HepG2 (cell line): Measurements from ENCODE around the gene PRKAG3. TPM values are rescaled to one million over a fixed set of nuclear protein-coding genes. Genes with fewer than 3 reads are reported as not detected.

ENCODE experiments used
- CBFB ChIP-seq: sonication (generic); formaldehyde crosslinking; IDR thresholded peaks from 2 replicates; pipeline ENCODE4 v1.4.0; 2020; ENCODE audit warnings: missing genetic modification reagents
- CBX1 ChIP-seq: IDR thresholded peaks from one replicate; pipeline ENCODE4 v1.6.1; 2016; ENCODE audit warnings: antibody characterized with exemption, low read depth
- CHCHD3 ChIP-seq: sonication (generic); formaldehyde crosslinking; IDR thresholded peaks from 2 replicates; pipeline ENCODE4 v1.8.0; 2022; ENCODE audit warnings: mild to moderate bottlenecking, missing genetic modification reagents, moderate library complexity
- DNMT1 ChIP-seq: sonication (generic); formaldehyde crosslinking; IDR thresholded peaks from 2 replicates; pipeline ENCODE4 v1.5.1; 2020; ENCODE audit warnings: mild to moderate bottlenecking, missing genetic modification reagents
- IRX3 ChIP-seq: sonication (generic); formaldehyde crosslinking; IDR thresholded peaks from 2 replicates; pipeline ENCODE4 v1.8.1; 2023; ENCODE audit warnings: mild to moderate bottlenecking, low read depth, missing genetic modification reagents, borderline replicate concordance
- JUND ChIP-seq: sonication (generic); formaldehyde crosslinking; IDR thresholded peaks from 2 replicates; pipeline ENCODE4 v1.8.0; 2022; ENCODE audit warnings: mild to moderate bottlenecking, missing genetic modification reagents
- KLF16 ChIP-seq, 2 experiments: sonication (generic) in 1 of 2; formaldehyde crosslinking in 1 of 2; IDR thresholded peaks; 2 replicates each; pipeline versions ENCODE4 v1.6.1 to v1.8.0; 2016 to 2023; ENCODE audit warnings: missing genetic modification reagents in 2 of 2, missing compliant biosample characterization in 1 of 2
- LCORL ChIP-seq, 2 experiments: fragments of 450-650 bp in 1 of 2; sonication (generic) in 1 of 2; formaldehyde crosslinking in 1 of 2; IDR thresholded peaks; 2 replicates each; pipeline versions ENCODE4 v1.5.0 to v1.6.1; 2017 to 2020; ENCODE audit warnings: antibody characterized with exemption in 1 of 2, missing genetic modification reagents in 1 of 2
- NCOA5 ChIP-seq: sonication (generic); formaldehyde crosslinking; IDR thresholded peaks from 2 replicates; pipeline ENCODE4 v1.4.0; 2020; ENCODE audit warnings: missing genetic modification reagents
- PRMT3 ChIP-seq: sonication (generic); formaldehyde crosslinking; IDR thresholded peaks from 2 replicates; pipeline ENCODE4 v1.8.1; 2022; ENCODE audit warnings: low read depth, mild to moderate bottlenecking, moderate library complexity, missing genetic modification reagents, borderline replicate concordance
- RFXANK ChIP-seq: IDR thresholded peaks from 2 replicates; pipeline ENCODE4 v1.6.1; 2016
- SALL2 ChIP-seq: sonication (generic); formaldehyde crosslinking; IDR thresholded peaks from 2 replicates; pipeline ENCODE4 v1.8.1; 2023; ENCODE audit warnings: mild to moderate bottlenecking, missing genetic modification reagents, inconsistent platforms
- TBP ChIP-seq: sonication (generic); formaldehyde crosslinking; IDR thresholded peaks from 2 replicates; pipeline ENCODE4 v1.5.0; 2020; ENCODE audit warnings: missing genetic modification reagents
- THAP11 ChIP-seq: IDR thresholded peaks from 2 replicates; pipeline ENCODE4 v1.6.1; 2016; ENCODE audit warnings: missing biosample characterization, missing genetic modification reagents
- ZBTB20 ChIP-seq: sonication (generic); formaldehyde crosslinking; IDR thresholded peaks from 2 replicates; pipeline ENCODE4 v1.8.1; 2023; ENCODE audit warnings: missing genetic modification reagents, low read depth, mild to moderate bottlenecking, borderline replicate concordance
- ZBTB7B ChIP-seq: sonication (generic); formaldehyde crosslinking; IDR thresholded peaks from 2 replicates; pipeline ENCODE4 v1.4.0; 2020; ENCODE audit warnings: missing genetic modification reagents
- ZFP90 ChIP-seq: sonication (generic); formaldehyde crosslinking; IDR thresholded peaks from 2 replicates; pipeline ENCODE4 v1.8.0; 2022; ENCODE audit warnings: missing genetic modification reagents, mild to moderate bottlenecking, inconsistent platforms, borderline replicate concordance
- ZNF446 ChIP-seq: sonication (generic); formaldehyde crosslinking; IDR thresholded peaks from 2 replicates; pipeline ENCODE4 v1.5.0; 2020; ENCODE audit warnings: mild to moderate bottlenecking, missing genetic modification reagents
- ZNF501 ChIP-seq: sonication (generic); formaldehyde crosslinking; IDR thresholded peaks from 2 replicates; pipeline ENCODE4 v1.5.1; 2020; ENCODE audit warnings: mild to moderate bottlenecking, moderate library complexity, missing genetic modification reagents
- ZNF607 ChIP-seq: sonication (generic); formaldehyde crosslinking; IDR thresholded peaks from 2 replicates; pipeline ENCODE4 v1.5.1; 2020; ENCODE audit warnings: missing genetic modification reagents, mild to moderate bottlenecking, borderline replicate concordance
- ZNF678 ChIP-seq: sonication (generic); formaldehyde crosslinking; IDR thresholded peaks from 2 replicates; pipeline ENCODE4 v1.4.0; 2020; ENCODE audit warnings: mild to moderate bottlenecking, missing genetic modification reagents
- ZNF7 ChIP-seq: IDR thresholded peaks from 2 replicates; pipeline ENCODE4 v1.6.1; 2016; ENCODE audit warnings: missing biosample characterization, missing genetic modification reagents
- ZSCAN21 ChIP-seq: sonication (generic); formaldehyde crosslinking; IDR thresholded peaks from 2 replicates; pipeline ENCODE4 v1.8.0; 2022; ENCODE audit warnings: mild to moderate bottlenecking, missing genetic modification reagents, moderate library complexity, borderline replicate concordance
- polyA plus RNA-seq, 8 experiments: library from polyadenylated mRNA; depleted of rRNA in 3 of 8; stranded (reverse) in 7 of 8; unstranded in 1 of 8; fragments of >200 nt; fragmentation: Illumina TruSeq in 4 of 8; extraction: Trizol in 4 of 8; gene quantifications; 2 replicates each; pipeline versions ENCODE4 v1.2.1 to v1.2.3, GENCODE V29; 2011 to 2016; ENCODE audit warnings: low read depth in 4 of 8, missing spikeins in 1 of 8, mixed read lengths in 1 of 8; ENCODE audit not compliant: insufficient read depth in 1 of 8
- total RNA-seq, 5 experiments: library from RNA; depleted of rRNA; stranded (reverse); fragments of >200 nt; fragmentation: Illumina TruSeq; extraction: Trizol; gene quantifications; 2 replicates each; pipeline ENCODE4 v1.2.3, GENCODE V29; 2016; ENCODE audit warnings: low read depth in 1 of 5
- TF ChIP-seq, protein P1 (sequence below): sonication (generic); formaldehyde crosslinking; IDR thresholded peaks from 2 replicates; pipeline ENCODE4 v1.5.0; 2020; ENCODE audit warnings: mild to moderate bottlenecking, missing genetic modification reagents
- TF ChIP-seq, protein P2 (sequence below): sonication (generic); formaldehyde crosslinking; IDR thresholded peaks from 2 replicates; pipeline ENCODE4 v1.5.1; 2020; ENCODE audit warnings: mild to moderate bottlenecking, moderate library complexity, missing genetic modification reagents

PRKAG3 gene
- total and polyA plus RNA-seq, 2 of the 13 experiments (the other 11 are each of a cell fraction or from before 2014, with no cell fraction given): not detected

DNA sequence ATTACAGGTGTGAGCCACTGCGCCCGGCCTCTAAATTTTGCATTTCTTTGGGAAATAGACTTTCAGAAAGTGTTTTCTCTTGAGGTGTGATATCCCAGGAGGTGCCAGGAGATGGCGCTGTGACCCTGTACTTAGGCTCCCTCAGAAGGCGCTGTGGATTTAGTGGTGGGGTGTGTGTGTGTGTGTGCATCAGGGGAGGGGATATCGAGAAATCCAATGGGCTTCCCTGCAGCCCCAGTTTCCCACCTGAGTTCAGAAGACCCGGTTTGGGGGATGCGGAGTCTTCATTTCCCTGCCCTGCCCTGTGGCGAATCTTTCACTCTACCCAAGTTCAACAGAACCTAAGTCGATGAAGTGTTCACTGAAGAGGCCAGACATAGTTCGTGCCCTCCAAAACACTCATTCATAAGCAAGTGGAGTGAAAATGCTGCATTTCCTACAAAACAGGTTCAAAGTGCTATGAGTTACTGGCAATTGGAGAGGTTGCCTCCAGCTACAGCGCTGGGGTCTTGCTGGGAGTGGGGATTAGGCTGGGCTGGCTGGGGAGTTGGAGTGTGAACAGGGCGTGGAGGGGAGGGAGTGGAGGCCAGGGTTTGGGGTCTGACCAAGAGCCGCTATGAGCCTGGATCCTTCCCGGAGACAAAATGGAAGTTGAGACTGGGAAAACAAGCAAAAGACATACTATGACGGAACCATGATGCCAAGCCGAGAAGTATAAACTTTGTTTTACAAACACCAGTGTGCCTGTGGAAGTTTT lies 21.5 kb upstream of the PRKAG3 start (continued):
- TF ChIP-seq, protein P1, sequence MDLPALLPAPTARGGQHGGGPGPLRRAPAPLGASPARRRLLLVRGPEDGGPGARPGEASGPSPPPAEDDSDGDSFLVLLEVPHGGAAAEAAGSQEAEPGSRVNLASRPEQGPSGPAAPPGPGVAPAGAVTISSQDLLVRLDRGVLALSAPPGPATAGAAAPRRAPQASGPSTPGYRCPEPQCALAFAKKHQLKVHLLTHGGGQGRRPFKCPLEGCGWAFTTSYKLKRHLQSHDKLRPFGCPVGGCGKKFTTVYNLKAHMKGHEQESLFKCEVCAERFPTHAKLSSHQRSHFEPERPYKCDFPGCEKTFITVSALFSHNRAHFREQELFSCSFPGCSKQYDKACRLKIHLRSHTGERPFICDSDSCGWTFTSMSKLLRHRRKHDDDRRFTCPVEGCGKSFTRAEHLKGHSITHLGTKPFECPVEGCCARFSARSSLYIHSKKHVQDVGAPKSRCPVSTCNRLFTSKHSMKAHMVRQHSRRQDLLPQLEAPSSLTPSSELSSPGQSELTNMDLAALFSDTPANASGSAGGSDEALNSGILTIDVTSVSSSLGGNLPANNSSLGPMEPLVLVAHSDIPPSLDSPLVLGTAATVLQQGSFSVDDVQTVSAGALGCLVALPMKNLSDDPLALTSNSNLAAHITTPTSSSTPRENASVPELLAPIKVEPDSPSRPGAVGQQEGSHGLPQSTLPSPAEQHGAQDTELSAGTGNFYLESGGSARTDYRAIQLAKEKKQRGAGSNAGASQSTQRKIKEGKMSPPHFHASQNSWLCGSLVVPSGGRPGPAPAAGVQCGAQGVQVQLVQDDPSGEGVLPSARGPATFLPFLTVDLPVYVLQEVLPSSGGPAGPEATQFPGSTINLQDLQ (CRISPR knock-in tag): no peak
- TF ChIP-seq ZBTB7B (CRISPR knock-in tag): 0 out of 2 replicates have a peak, but pooled peaks have one; percentile 45
- no peak for TF ChIP-seq DNMT1
- no peak for TF ChIP-seq NCOA5 (CRISPR knock-in tag)
- TF ChIP-seq, protein P2, sequence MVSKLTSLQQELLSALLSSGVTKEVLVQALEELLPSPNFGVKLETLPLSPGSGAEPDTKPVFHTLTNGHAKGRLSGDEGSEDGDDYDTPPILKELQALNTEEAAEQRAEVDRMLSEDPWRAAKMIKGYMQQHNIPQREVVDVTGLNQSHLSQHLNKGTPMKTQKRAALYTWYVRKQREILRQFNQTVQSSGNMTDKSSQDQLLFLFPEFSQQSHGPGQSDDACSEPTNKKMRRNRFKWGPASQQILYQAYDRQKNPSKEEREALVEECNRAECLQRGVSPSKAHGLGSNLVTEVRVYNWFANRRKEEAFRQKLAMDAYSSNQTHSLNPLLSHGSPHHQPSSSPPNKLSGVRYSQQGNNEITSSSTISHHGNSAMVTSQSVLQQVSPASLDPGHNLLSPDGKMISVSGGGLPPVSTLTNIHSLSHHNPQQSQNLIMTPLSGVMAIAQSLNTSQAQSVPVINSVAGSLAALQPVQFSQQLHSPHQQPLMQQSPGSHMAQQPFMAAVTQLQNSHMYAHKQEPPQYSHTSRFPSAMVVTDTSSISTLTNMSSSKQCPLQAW (CRISPR knock-in tag): peak; percentile 52
- TF ChIP-seq ZBTB20 (CRISPR knock-in tag): no peak
- TF ChIP-seq ZNF7: no peak
- no peak for TF ChIP-seq CHCHD3
- no peak for TF ChIP-seq CBX1
- 0 out of 2 replicates have a peak, but pooled peaks have one; percentile 51 for TF ChIP-seq ZNF607 (CRISPR knock-in tag)
- TF ChIP-seq PRMT3 (CRISPR knock-in tag): no peak
- peak; percentile 27; the same call in 1 of the 2 replicates for TF ChIP-seq THAP11 (CRISPR knock-in tag)
- TF ChIP-seq ZFP90 (CRISPR knock-in tag): 0 out of 2 replicates have a peak, but pooled peaks have one; percentile 32
- no peak for TF ChIP-seq RFXANK (CRISPR knock-in tag)
- TF ChIP-seq ZNF501 (CRISPR knock-in tag): peak; percentile 74
- no peak for TF ChIP-seq ZNF678 (CRISPR knock-in tag)
- no peak for TF ChIP-seq KLF16 (CRISPR knock-in tag; IDR thresholded peaks at IDR 0.05)
- peak; percentile 57; the same call in 1 of the 2 replicates for TF ChIP-seq ZNF446 (CRISPR knock-in tag)
- no peak for TF ChIP-seq IRX3 (CRISPR knock-in tag)
- no peak for TF ChIP-seq JUND (CRISPR knock-in tag)
- 0 out of 2 replicates have a peak, but pooled peaks have one; percentile 57 for TF ChIP-seq SALL2 (CRISPR knock-in tag)
- TF ChIP-seq CBFB (CRISPR knock-in tag): no peak
- TF ChIP-seq TBP: no peak
- TF ChIP-seq ZSCAN21 (CRISPR knock-in tag): no peak
- no peak for TF ChIP-seq LCORL (IDR thresholded peaks at IDR 0.05)
- TF ChIP-seq LCORL (CRISPR knock-in tag; IDR thresholded peaks at IDR 0.05): 0 out of 2 replicates have a peak, but pooled peaks have one; percentile 30
